GM06990 (cell line): ENCODE results near the gene RALA.

Experiments
- DNase-seq: peaks from one replicate; pipeline ENCODE4 v3.0.0-alpha.2; 2011; ENCODE audit not compliant: insufficient read length; ENCODE audit errors: extremely low read depth
- H3K27me3 ChIP-seq: replicated peaks from 2 replicates; pipeline ENCODE4 v1.6.0; 2011; ENCODE audit warnings: low read length; ENCODE audit not compliant: control insufficient read depth, insufficient read depth
- H3K36me3 ChIP-seq: 2 replicates; pipeline ENCODE4 v1.5.1; 2011; ENCODE audit warnings: low read length; ENCODE audit not compliant: control insufficient read depth, insufficient read depth
- H3K4me3 ChIP-seq: replicated peaks from 2 replicates; pipeline ENCODE4 v1.5.1; 2011; ENCODE audit warnings: low read depth, mild to moderate bottlenecking, control low read depth, low read length
- CTCF ChIP-seq: IDR thresholded peaks from 2 replicates; pipeline ENCODE4 v1.5.1; 2011; ENCODE audit warnings: low read length, control low read depth, mild to moderate bottlenecking, inconsistent platforms; ENCODE audit not compliant: insufficient read depth, poor library complexity, severe bottlenecking

RALA gene

GRCh38 chr7:39623047-39623731 is at the start of gene RALA:
Gene RALA (plus strand): TSS chr7:39623572. CDS start chr7:39686668, 63,096 bp downstream.
- H3K27me3 ChIP-seq: no peaks in the 10 kb centered on the region
- DNase-seq: peak; percentile 94
- H3K4me3 ChIP-seq: peak within 1 kb of the TSS; percentile 96
- no peaks in the 10 kb centered on the region for H3K36me3 ChIP-seq
- TF ChIP-seq CTCF: no peak

GRCh38 chr7:39574673-39575349 is 48.6 kb upstream of the RALA start:
- H3K27me3 ChIP-seq: no peaks in the 10 kb centered on the region
- no peak for DNase-seq
- peaks cover 5% of the 10 kb centered on the region for H3K36me3 ChIP-seq
- no peak for TF ChIP-seq CTCF
- H3K4me3 ChIP-seq: no peak overlapping the region

GRCh38 chr7:39577229-39577874 is 46.0 kb upstream of the RALA start:
- Histone ChIP-seq H3K36me3 (peaks cover 5% of the 10 kb centered on the region), H3K27me3 (no peaks in the 10 kb centered on the region), H3K4me3 (no peak overlapping the region)
- TF ChIP-seq CTCF: no peak
- no peak for DNase-seq

GRCh38 chr7:39580149-39580874 is 43.1 kb upstream of the RALA start:
- H3K27me3 ChIP-seq: no peaks in the 10 kb centered on the region
- peak; percentile 62 for TF ChIP-seq CTCF
- H3K4me3 ChIP-seq: no peak overlapping the region
- peaks cover 1% of the 10 kb centered on the region; the same call in 1 of the 2 replicates for H3K36me3 ChIP-seq
- peak; percentile 44 for DNase-seq

GRCh38 chr7:39582536-39582935 is 40.8 kb upstream of the RALA start:
- peaks cover 1% of the 10 kb centered on the region; the same call in 1 of the 2 replicates for H3K36me3 ChIP-seq
- no peaks in the 10 kb centered on the region for H3K27me3 ChIP-seq
- H3K4me3 ChIP-seq: no peak overlapping the region
- no peak for DNase-seq
- no peak for TF ChIP-seq CTCF
